ENCODE measurements around the gene MAGI2.

MAGI2 gene

GRCh38 chr7:78752554-78752953 lies 700.9 kb downstream of the MAGI2 start:
- H3K4me2 ChIP-seq (ENCODE audit: insufficient read depth, low read length), result no peak overlapping the region
- ATAC-seq (ENCODE audit: insufficient read depth, low read depth) (no peak), DNase-seq (no peak)
- no peak overlapping the region for H3K9ac ChIP-seq (ENCODE audit: low read depth, low read length)
- H3K9me3 ChIP-seq (ENCODE audit: insufficient read depth, low read length, severe bottlenecking), result no peaks in the 10 kb centered on the region
- TF ChIP-seq, protein P1, sequence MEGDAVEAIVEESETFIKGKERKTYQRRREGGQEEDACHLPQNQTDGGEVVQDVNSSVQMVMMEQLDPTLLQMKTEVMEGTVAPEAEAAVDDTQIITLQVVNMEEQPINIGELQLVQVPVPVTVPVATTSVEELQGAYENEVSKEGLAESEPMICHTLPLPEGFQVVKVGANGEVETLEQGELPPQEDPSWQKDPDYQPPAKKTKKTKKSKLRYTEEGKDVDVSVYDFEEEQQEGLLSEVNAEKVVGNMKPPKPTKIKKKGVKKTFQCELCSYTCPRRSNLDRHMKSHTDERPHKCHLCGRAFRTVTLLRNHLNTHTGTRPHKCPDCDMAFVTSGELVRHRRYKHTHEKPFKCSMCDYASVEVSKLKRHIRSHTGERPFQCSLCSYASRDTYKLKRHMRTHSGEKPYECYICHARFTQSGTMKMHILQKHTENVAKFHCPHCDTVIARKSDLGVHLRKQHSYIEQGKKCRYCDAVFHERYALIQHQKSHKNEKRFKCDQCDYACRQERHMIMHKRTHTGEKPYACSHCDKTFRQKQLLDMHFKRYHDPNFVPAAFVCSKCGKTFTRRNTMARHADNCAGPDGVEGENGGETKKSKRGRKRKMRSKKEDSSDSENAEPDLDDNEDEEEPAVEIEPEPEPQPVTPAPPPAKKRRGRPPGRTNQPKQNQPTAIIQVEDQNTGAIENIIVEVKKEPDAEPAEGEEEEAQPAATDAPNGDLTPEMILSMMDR (IDR thresholded peaks at IDR 0.05; ENCODE audit: borderline replicate concordance, extremely low read depth, low read length, poor library complexity, severe bottlenecking), result no peak
- no peak for TF ChIP-seq EZH2 (IDR thresholded peaks at IDR 0.05; ENCODE audit: borderline replicate concordance, low read depth, low read length, severe bottlenecking)
- H4K20me1 ChIP-seq (ENCODE audit: insufficient read depth, low read length), result no peaks in the 10 kb centered on the region
- no peaks in the 10 kb centered on the region for H3K36me3 ChIP-seq (ENCODE audit: insufficient read depth, low read length)
- no peaks in the 10 kb centered on the region for H3K79me2 ChIP-seq (ENCODE audit: insufficient read depth, low read length)
- no peak overlapping the region for H3K4me3 ChIP-seq (ENCODE audit: low read depth in 1 of 2, low read length in 2 of 2)
- no peaks in the 10 kb centered on the region for H3K27me3 ChIP-seq (ENCODE audit: insufficient read depth, low read length, poor library complexity)
- H3K27ac ChIP-seq (ENCODE audit: low read length), result no peak overlapping the region
- no peak overlapping the region for H2AFZ ChIP-seq (ENCODE audit: low read depth, low read length)
- H3K4me1 ChIP-seq (ENCODE audit: insufficient read depth, low read length), result no peaks in the 10 kb centered on the region

DNA sequence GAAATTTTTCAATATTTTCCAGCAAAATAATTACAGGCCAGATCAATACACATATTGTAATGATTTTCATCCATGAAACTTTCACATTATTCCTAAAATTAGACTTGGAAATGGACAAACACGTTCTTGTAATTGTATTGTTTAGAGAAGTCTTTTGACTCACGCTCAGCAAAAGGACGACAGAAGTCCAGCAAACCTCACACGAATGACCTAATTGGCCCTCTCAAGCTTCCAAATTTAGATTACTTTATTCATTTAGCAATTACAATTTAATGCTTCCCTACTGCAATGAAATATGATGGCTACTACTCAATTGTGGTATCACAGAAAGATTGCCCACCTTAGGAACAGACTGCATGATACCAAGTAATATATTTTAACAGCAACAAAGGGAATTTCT lies 702.2 kb downstream of the MAGI2 start:
- H3K27ac ChIP-seq (ENCODE audit: low read length), result no peak overlapping the region
- no peaks in the 10 kb centered on the region for H3K27me3 ChIP-seq (ENCODE audit: insufficient read depth, low read length, poor library complexity)
- no peak for ATAC-seq (ENCODE audit: insufficient read depth, low read depth)
- TF ChIP-seq, protein P1 (IDR thresholded peaks at IDR 0.05; ENCODE audit: borderline replicate concordance, extremely low read depth, low read length, poor library complexity, severe bottlenecking), result no peak
- no peak for TF ChIP-seq EZH2 (IDR thresholded peaks at IDR 0.05; ENCODE audit: borderline replicate concordance, low read depth, low read length, severe bottlenecking)
- H3K4me3 ChIP-seq (ENCODE audit: low read depth in 1 of 2, low read length in 2 of 2), result no peak overlapping the region
- H3K9ac ChIP-seq (ENCODE audit: low read depth, low read length), result no peak overlapping the region
- DNase-seq, result no peak
- H4K20me1 ChIP-seq (ENCODE audit: insufficient read depth, low read length), result no peaks in the 10 kb centered on the region
- H3K36me3 ChIP-seq (ENCODE audit: insufficient read depth, low read length), result no peaks in the 10 kb centered on the region
- no peaks in the 10 kb centered on the region for H3K79me2 ChIP-seq (ENCODE audit: insufficient read depth, low read length)
- H3K4me2 ChIP-seq (ENCODE audit: insufficient read depth, low read length), result no peak overlapping the region
- H2AFZ ChIP-seq (ENCODE audit: low read depth, low read length), result no peak overlapping the region
- H3K9me3 ChIP-seq (ENCODE audit: insufficient read depth, low read length, severe bottlenecking), result no peaks in the 10 kb centered on the region
- no peaks in the 10 kb centered on the region for H3K4me1 ChIP-seq (ENCODE audit: insufficient read depth, low read length)

DNA sequence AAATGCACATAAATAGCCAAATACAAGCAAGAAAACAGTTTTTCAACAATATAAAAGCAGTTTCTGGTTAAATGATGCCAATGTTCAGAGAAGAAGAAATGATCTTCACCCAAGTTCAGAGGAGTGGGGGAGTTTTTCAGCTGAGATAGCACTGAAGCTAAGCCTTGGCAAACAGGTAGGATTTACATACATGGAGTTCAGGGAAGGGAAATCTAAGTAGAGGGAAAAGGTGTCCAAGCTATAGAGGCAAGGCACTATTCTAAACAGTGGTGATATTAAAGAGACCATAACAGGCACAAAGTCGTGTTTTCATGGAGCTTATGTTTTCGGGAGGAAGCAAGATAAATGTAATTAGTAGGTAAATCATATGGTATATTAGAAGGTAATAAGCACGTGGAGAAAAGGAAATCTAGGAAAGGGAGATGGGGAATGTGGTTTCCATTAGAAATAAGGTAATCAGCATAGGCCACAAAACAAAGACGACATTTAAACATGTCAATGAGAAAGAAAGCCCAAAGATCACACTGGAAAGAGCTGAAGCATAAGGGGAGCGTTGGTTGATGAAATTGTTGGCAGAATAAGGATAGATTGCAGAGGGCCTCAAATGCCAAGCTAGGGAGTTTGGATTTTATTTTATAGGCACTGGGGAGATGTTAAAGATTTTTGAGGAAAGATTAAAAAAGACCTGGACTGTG lies 704.3 kb downstream of the MAGI2 start:
- no peak overlapping the region for H3K9ac ChIP-seq (ENCODE audit: low read depth, low read length)
- H2AFZ ChIP-seq (ENCODE audit: low read depth, low read length), result no peak overlapping the region
- H3K4me3 ChIP-seq (ENCODE audit: low read depth in 1 of 2, low read length in 2 of 2), result no peak overlapping the region
- H3K27me3 ChIP-seq (ENCODE audit: insufficient read depth, low read length, poor library complexity), result no peaks in the 10 kb centered on the region
- no peaks in the 10 kb centered on the region for H4K20me1 ChIP-seq (ENCODE audit: insufficient read depth, low read length)
- H3K79me2 ChIP-seq (ENCODE audit: insufficient read depth, low read length), result no peaks in the 10 kb centered on the region
- H3K4me1 ChIP-seq (ENCODE audit: insufficient read depth, low read length), result no peaks in the 10 kb centered on the region
- DNase-seq, result no peak
- H3K4me2 ChIP-seq (ENCODE audit: insufficient read depth, low read length), result no peak overlapping the region
- ATAC-seq (ENCODE audit: insufficient read depth, low read depth), result no peak
- H3K9me3 ChIP-seq (ENCODE audit: insufficient read depth, low read length, severe bottlenecking), result no peaks in the 10 kb centered on the region
- TF ChIP-seq, protein P1 (IDR thresholded peaks at IDR 0.05; ENCODE audit: borderline replicate concordance, extremely low read depth, low read length, poor library complexity, severe bottlenecking), result no peak
- no peak for TF ChIP-seq EZH2 (IDR thresholded peaks at IDR 0.05; ENCODE audit: borderline replicate concordance, low read depth, low read length, severe bottlenecking)
- H3K27ac ChIP-seq (ENCODE audit: low read length), result no peak overlapping the region
- no peaks in the 10 kb centered on the region for H3K36me3 ChIP-seq (ENCODE audit: insufficient read depth, low read length)

Measured in DND-41 (cell line).